HS-5 (cell line): ENCODE measurements around the gene SGMS1.
A peak's percentile ranks its signal among the peaks of the same experiment; 100 is the strongest.

Experiments used
- DNase-seq: peaks from one replicate; pipeline ENCODE4 v3.0.0-alpha.2; 2012; ENCODE audit warnings: low read depth

The SGMS1 gene

GRCh38 chr10:50335397-50335796 lies 288.4 kb downstream of the SGMS1 start:
- DNase-seq: no peak

- DNase-seq: no peak
Measured at GRCh38 chr10:50334273-50334672, 289.5 kb downstream of the SGMS1 start.

- DNase-seq: no peak
Measured at GRCh38 chr10:50333872-50334271, 289.9 kb downstream of the SGMS1 start.

- DNase-seq: no peak
Measured at GRCh38 chr10:50332108-50332842, 291.5 kb downstream of the SGMS1 start.

- DNase-seq: no peak
Measured at GRCh38 chr10:50331486-50331885, 292.3 kb downstream of the SGMS1 start.

GRCh38 chr10:50326757-50327701 lies 296.7 kb downstream of the SGMS1 start:
- DNase-seq: peak; percentile 67

- DNase-seq: no peak
Measured at GRCh38 chr10:50326172-50326555, 297.6 kb downstream of the SGMS1 start.

- peak; percentile 83 for DNase-seq
Measured at GRCh38 chr10:50325449-50326171, 298.1 kb downstream of the SGMS1 start.

GRCh38 chr10:50324680-50325393 lies 298.9 kb downstream of the SGMS1 start:
- no peak for DNase-seq

- no peak for DNase-seq
Measured at GRCh38 chr10:50324046-50324445, 299.7 kb downstream of the SGMS1 start.

- no peak for DNase-seq
Measured at GRCh38 chr10:50322077-50322476, 301.7 kb downstream of the SGMS1 start.

GRCh38 chr10:50318129-50318528 lies 305.6 kb downstream of the SGMS1 start:
- no peak for DNase-seq

- no peak for DNase-seq
Measured at GRCh38 chr10:50316695-50317648, 306.8 kb downstream of the SGMS1 start.

- no peak for DNase-seq
Measured at GRCh38 chr10:50316174-50316573, 307.6 kb downstream of the SGMS1 start.

- no peak for DNase-seq
Measured at GRCh38 chr10:50315424-50315823, 308.3 kb downstream of the SGMS1 start.

GRCh38 chr10:50314169-50315071 lies 309.3 kb downstream of the SGMS1 start:
- DNase-seq: no peak

GRCh38 chr10:50312464-50313437 lies 311.0 kb downstream of the SGMS1 start:
- DNase-seq: peak; percentile 24

- no peak for DNase-seq
Measured at GRCh38 chr10:50310560-50311174, 313.1 kb downstream of the SGMS1 start.
